Tibial nerve (tissue), 4 donors: ENCODE data around the gene KIF3B. TPM values are rescaled to one million over a fixed set of nuclear protein-coding genes. Genes with fewer than 3 reads are reported as not detected.

Experiments
- DNase-seq, 2 donors: peaks; one replicate each; pipeline ENCODE4 v3.0.0-alpha.2; 2019; ENCODE audit warnings: low spot score in 2 of 2
- H3K27ac ChIP-seq, 4 donors: fragments of 200-600 bp; sonication (generic) in 3 of 4; one replicate each; pipeline ENCODE4 v1.5.1; 2017 to 2019; ENCODE audit warnings: mild to moderate bottlenecking in 1 of 4
- H3K27me3 ChIP-seq, 2 donors: fragments of 200-600 bp; sonication (generic) in 1 of 2; one replicate each; pipeline versions ENCODE4 v1.5.1 to v1.6.0; 2017 to 2019
- H3K36me3 ChIP-seq, 3 donors: fragments of 200-600 bp; sonication (generic); one replicate each; pipeline ENCODE4 v1.5.1; 2018 to 2019
- H3K4me1 ChIP-seq, 4 donors: fragments of 200-600 bp; sonication (generic) in 3 of 4; one replicate each; pipeline ENCODE4 v1.5.1; 2017 to 2019
- H3K4me3 ChIP-seq, 4 donors: fragments of 200-600 bp; sonication (generic) in 3 of 4; one replicate each; pipeline ENCODE4 v1.5.1; 2017 to 2019; ENCODE audit warnings: mild to moderate bottlenecking in 1 of 4, moderate library complexity in 1 of 4
- H3K9me3 ChIP-seq, 4 donors: fragments of 200-600 bp; sonication (generic) in 3 of 4; one replicate each; pipeline ENCODE4 v1.5.1; 2017 to 2019
- EP300 ChIP-seq, 2 donors: sonication (generic); formaldehyde crosslinking; IDR thresholded peaks; one replicate each; pipeline ENCODE4 v1.6.1; 2017; ENCODE audit warnings: antibody characterized with exemption in 2 of 2, mild to moderate bottlenecking in 1 of 2
- POLR2A ChIP-seq, 2 donors: fragments of 450-650 bp; IDR thresholded peaks; one replicate each; pipeline ENCODE4 v1.6.1; 2017; ENCODE audit warnings: antibody characterized with exemption in 2 of 2, mild to moderate bottlenecking in 2 of 2, moderate library complexity in 2 of 2
- WGBS, 2 donors: methylation state at CpG; one replicate each; pipeline ENCODE4 v1.1.5; 2018; 5-methylcytosine and 5-hydroxymethylcytosine counted together
- total RNA-seq, 4 donors: library from RNA; depleted of rRNA; stranded (reverse); fragments of >200 nt; gene quantifications; one replicate each; pipeline ENCODE4 v1.1.0, GENCODE V29; 2016
- TF ChIP-seq, protein P1 (sequence below), 5 experiments: fragments of 200-600 bp in 3 of 5; fragments of 450-650 bp in 2 of 5; sonication (generic) in 3 of 5; IDR thresholded peaks; one replicate each; pipeline ENCODE4 v1.5.1; 2016 to 2019; ENCODE audit warnings: antibody characterized with exemption in 5 of 5, mild to moderate bottlenecking in 3 of 5, moderate library complexity in 2 of 5

The KIF3B gene
- total RNA-seq, 4 donors from 2014 or later, result 27.3 to 32.9 (median 31.7) TPM

DNA sequence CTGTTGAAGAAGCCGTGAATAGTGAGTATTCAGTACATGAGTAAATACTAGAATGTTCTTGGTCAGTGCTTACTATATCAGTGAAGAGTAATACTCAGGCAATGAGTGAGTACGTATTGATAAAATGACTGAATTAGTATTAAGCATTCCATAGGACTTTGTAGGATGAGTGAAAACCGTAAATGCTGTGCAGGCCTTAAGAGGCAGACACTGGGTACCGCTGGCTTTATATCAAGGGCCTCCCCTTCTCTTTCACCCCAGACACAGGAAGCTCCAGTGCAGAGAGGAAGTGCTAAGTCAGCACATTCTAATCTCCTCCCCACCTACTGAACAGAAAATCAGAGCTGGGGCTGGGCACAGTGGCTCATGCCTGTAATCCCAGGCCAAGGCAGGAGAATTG lies 45.6 kb upstream of the KIF3B start:
- Histone ChIP-seq H3K4me3 (no peak overlapping the region), H3K27ac (peak overlapping the region in 1 of 4 donors; percentile 16), H3K9me3 (no peaks in the 10 kb centered on the region), H3K4me1 (peaks cover 0 to 6% (median 0%) of the 10 kb centered on the region in 4 donors), H3K27me3 (no peaks in the 10 kb centered on the region), H3K36me3 (peaks cover 0 to 100% (median 11%) of the 10 kb centered on the region in 3 donors)
- TF ChIP-seq POLR2A (IDR thresholded peaks at IDR 0.05) (no peak), EP300 (IDR thresholded peaks at IDR 0.05) (no peak)
- TF ChIP-seq, protein P1, sequence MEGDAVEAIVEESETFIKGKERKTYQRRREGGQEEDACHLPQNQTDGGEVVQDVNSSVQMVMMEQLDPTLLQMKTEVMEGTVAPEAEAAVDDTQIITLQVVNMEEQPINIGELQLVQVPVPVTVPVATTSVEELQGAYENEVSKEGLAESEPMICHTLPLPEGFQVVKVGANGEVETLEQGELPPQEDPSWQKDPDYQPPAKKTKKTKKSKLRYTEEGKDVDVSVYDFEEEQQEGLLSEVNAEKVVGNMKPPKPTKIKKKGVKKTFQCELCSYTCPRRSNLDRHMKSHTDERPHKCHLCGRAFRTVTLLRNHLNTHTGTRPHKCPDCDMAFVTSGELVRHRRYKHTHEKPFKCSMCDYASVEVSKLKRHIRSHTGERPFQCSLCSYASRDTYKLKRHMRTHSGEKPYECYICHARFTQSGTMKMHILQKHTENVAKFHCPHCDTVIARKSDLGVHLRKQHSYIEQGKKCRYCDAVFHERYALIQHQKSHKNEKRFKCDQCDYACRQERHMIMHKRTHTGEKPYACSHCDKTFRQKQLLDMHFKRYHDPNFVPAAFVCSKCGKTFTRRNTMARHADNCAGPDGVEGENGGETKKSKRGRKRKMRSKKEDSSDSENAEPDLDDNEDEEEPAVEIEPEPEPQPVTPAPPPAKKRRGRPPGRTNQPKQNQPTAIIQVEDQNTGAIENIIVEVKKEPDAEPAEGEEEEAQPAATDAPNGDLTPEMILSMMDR (IDR thresholded peaks at IDR 0.05), result no peak
- no peak for DNase-seq
- 55 to 60% methylated on average over 4 of the region's 4 CpGs for WGBS, 2 donors

DNA sequence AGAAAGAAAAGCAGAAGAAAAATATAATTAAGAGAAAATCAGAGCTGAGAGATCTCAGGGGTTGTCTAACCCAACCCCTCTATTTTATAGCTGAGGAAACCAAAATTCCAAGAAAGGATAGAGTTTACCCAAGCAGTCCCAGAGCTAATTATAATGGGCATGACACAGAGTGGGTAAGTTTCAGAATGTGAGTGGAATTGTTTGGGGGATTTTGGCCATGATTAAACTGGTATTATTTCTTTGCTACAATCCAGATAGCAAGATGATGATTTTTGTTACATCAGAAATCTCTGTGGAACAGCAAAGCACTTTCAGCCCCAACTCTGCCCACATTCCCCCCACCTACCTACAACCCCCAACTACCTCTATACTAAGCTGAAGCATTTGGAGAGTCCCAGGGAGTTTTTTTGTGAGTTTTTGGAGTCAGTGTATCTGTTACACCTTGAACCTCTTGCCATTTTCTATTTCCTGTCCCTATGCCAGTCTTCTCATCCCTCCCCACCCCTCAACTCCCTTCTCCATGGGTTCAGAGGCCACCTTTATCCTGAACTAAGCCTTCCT lies 45.0 kb upstream of the KIF3B start:
- Histone ChIP-seq H3K27me3 (no peaks in the 10 kb centered on the region), H3K36me3 (peaks cover 0 to 100% (median 11%) of the 10 kb centered on the region in 3 donors), H3K27ac (peak overlapping the region in 1 of 4 donors; percentile 16), H3K4me1 (peaks cover 0 to 6% (median 0%) of the 10 kb centered on the region in 4 donors), H3K9me3 (no peaks in the 10 kb centered on the region), H3K4me3 (no peak overlapping the region)
- TF ChIP-seq, protein P1 (IDR thresholded peaks at IDR 0.05), result no peak
- TF ChIP-seq POLR2A (IDR thresholded peaks at IDR 0.05) (no peak), EP300 (IDR thresholded peaks at IDR 0.05) (no peak)
- no peak for DNase-seq

DNA sequence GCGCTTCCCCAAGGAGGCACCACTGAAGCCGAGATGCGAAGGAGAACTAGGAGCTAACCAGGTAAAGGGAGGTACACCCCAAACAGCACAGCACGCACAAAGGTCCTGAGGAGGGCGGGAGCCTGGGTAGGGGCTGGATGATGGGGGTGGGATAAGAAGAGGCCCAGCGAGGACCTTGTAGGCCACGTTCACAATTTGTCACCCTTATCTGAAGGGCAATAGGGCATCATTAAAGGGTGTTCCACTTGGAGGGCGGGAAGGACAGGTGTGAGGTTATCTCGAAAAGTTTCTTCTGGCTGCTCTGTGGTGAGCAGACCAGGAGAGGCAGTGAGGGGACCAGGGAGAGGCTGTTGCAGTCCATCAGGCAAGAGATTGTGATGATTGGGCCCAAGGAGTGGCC lies 44.2 kb upstream of the KIF3B start:
- Histone ChIP-seq H3K4me3 (no peak overlapping the region), H3K36me3 (peaks cover 0 to 91% (median 11%) of the 10 kb centered on the region in 3 donors), H3K27me3 (no peaks in the 10 kb centered on the region), H3K4me1 (peaks cover 0 to 6% (median 0%) of the 10 kb centered on the region in 4 donors), H3K27ac (no peak overlapping the region), H3K9me3 (no peaks in the 10 kb centered on the region)
- DNase-seq, result no peak
- WGBS, 2 donors, result 94 to 96% methylated on average over 9 of the region's 9 CpGs
- TF ChIP-seq POLR2A (IDR thresholded peaks at IDR 0.05) (no peak), EP300 (IDR thresholded peaks at IDR 0.05) (no peak)
- TF ChIP-seq, protein P1 (IDR thresholded peaks at IDR 0.05), result no peak

DNA sequence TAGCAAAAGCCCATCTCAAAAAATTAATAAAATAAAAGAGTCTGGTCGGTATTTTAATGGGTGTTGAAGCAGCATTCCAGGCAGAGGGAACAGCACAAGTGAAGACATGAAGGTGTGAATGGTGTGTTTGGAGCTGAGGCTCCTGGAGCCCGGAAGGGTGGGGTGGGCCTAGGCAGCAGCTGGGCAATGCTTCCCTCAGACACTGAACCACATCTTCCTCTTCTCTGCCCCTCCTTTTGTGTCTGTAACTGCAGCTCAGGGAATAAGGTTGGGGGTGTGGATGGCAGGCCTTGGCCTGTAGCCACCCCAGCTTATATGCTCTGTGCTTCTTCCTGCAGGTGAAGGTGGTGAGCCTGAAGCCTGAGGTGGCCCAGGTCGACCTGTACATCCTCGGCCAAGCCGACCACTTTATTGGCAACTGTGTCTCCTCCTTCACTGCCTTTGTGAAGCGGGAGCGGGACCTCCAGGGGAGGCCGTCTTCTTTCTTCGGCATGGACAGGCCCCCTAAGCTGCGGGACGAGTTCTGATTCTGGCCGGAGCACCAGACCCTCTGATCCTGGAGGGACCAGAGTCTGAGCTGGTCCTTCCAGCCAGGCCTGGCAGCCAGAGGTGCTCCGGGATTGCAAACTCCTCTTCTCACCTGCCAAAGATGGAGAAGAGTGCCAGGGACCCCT lies 43.2 kb upstream of the KIF3B start:
- H3K36me3 ChIP-seq, result peaks cover 0 to 82% (median 11%) of the 10 kb centered on the region in 3 donors
- TF ChIP-seq EP300 (IDR thresholded peaks at IDR 0.05), result no peak
- TF ChIP-seq POLR2A (IDR thresholded peaks at IDR 0.05), result no peak
- TF ChIP-seq, protein P1 (IDR thresholded peaks at IDR 0.05), result no peak
- no peak overlapping the region for H3K27ac ChIP-seq
- H3K4me1 ChIP-seq, result peaks cover 0 to 6% (median 0%) of the 10 kb centered on the region in 4 donors
- H3K27me3 ChIP-seq, result no peaks in the 10 kb centered on the region
- 87 to 94% methylated on average over 13 of the region's 13 CpGs for WGBS, 2 donors
- no peaks in the 10 kb centered on the region for H3K9me3 ChIP-seq
- DNase-seq, result no peak
- H3K4me3 ChIP-seq, result no peak overlapping the region

DNA sequence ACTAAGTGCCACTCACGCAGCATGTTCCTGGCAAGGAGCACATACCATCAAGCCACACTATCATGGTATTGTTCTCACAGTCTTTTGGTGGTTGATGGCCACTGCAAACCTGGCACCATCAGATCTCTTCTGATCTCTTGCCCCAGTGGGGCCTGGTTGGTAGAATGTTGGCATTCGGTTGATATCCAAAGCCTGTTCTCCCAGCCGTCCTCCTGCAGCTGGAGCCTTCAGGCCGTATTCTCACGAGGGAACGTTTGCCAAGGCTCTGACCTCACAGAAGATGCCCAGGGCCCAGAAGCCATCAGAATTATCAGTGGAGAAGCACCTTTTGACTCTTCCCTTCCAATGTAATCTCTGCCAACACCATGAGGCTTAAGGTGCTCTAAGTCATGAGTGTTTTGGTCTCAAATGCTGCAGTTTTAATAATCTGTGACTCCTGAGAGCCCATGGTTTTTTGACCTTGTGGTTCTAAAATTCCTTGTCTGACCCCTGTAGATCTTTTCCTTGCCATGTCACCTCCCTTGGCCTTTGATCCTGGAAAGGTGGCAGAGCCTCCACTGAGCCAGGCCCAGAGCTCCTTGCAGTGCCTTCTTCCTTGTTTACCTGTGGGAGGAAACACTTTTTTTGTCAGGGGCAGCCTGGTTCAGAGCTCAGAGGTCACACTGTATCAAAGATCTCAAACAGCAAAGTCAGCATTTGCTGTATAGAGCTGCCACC lies 42.0 kb upstream of the KIF3B start:
- Histone ChIP-seq H3K9me3 (no peaks in the 10 kb centered on the region), H3K27ac (no peak overlapping the region), H3K27me3 (no peaks in the 10 kb centered on the region), H3K4me3 (no peak overlapping the region), H3K4me1 (peaks cover 0 to 6% (median 0%) of the 10 kb centered on the region in 4 donors), H3K36me3 (peaks cover 0 to 69% (median 11%) of the 10 kb centered on the region in 3 donors)
- DNase-seq, result no peak
- 72 to 80% methylated on average over 6 of the region's 6 CpGs for WGBS, 2 donors
- TF ChIP-seq, protein P1 (IDR thresholded peaks at IDR 0.05), result no peak
- TF ChIP-seq EP300 (IDR thresholded peaks at IDR 0.05) (no peak), POLR2A (IDR thresholded peaks at IDR 0.05) (no peak)
